Chondrocyte (in vitro differentiated cells): Measurements from ENCODE around the gene FAM240B. TPM values are rescaled to one million over a fixed set of nuclear protein-coding genes. Genes with fewer than 3 reads are reported as not detected.

Source experiments
- DNase-seq: peaks from one replicate; pipeline ENCODE4 v3.0.0; 2021; ENCODE audit warnings: mixed read lengths, low spot score
- H3K27ac Mint-ChIP-seq: one replicate; pipeline ENCODE4 v1.8.0; 2021; ENCODE audit warnings: mild to moderate bottlenecking, moderate library complexity, mixed read lengths; ENCODE audit not compliant: unreplicated experiment
- H3K27me3 Mint-ChIP-seq: 2 replicates; pipeline ENCODE4 v1.8.0; 2021; ENCODE audit warnings: low read depth, mixed read lengths
- H3K36me3 Mint-ChIP-seq: 2 replicates; pipeline ENCODE4 v1.8.0; 2021; ENCODE audit warnings: low read depth, mixed read lengths
- H3K4me1 Mint-ChIP-seq: 2 replicates; pipeline ENCODE4 v1.8.0; 2021; ENCODE audit warnings: low read depth, mild to moderate bottlenecking, mixed read lengths
- H3K4me3 Mint-ChIP-seq: one replicate; pipeline ENCODE4 v1.8.0; 2021; ENCODE audit warnings: mild to moderate bottlenecking, moderate library complexity, mixed read lengths; ENCODE audit not compliant: unreplicated experiment
- H3K9me3 Mint-ChIP-seq: 2 replicates; pipeline ENCODE4 v1.8.0; 2021; ENCODE audit warnings: low read depth, mixed read lengths
- CTCF ChIP-seq: fragments of 200-600 bp; sonication (generic); IDR thresholded peaks from 2 replicates; pipeline ENCODE4 v1.5.0; 2021; ENCODE audit warnings: antibody characterized with exemption, mild to moderate bottlenecking, moderate library complexity
- total RNA-seq: library from RNA; stranded (reverse); gene quantifications from 3 replicates; pipeline ENCODE4 v1.2.1, GENCODE V29; 2021

FAM240B gene
- total RNA-seq, 1 donor from 2014 or later: not detected

DNA sequence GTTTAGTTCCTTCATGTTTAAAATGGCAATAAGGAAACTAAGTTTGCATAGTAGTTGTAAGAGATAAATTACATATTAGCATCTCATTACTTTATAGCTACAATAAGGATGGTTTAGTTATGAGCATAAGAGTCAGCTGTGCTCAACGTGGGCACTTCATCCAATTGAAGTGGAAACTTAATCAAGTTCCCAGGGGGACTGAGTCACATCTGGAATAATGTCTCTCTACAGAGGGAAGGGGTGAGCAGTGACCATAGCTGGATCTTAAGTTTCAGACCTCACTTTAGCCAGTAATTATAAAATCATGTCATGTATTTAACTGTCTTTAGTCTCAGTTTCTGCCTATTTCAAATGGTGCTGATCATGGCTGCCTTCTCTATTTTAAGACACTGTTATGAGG lies 36.8 kb upstream of the FAM240B start:
- Mint-ChIP-seq H3K9me3 (no peaks in the 10 kb centered on the region), H3K4me3 (no peak overlapping the region), H3K27ac (no peak overlapping the region), H3K36me3 (no peaks in the 10 kb centered on the region), H3K27me3 (peaks cover 2% of the 10 kb centered on the region), H3K4me1 (peaks cover 6% of the 10 kb centered on the region)
- no peak for DNase-seq
- TF ChIP-seq CTCF: no peak

GRCh38 chr9:38747941-38748340 lies 28.0 kb upstream of the FAM240B start:
- no peaks in the 10 kb centered on the region for H3K4me1 Mint-ChIP-seq
- H3K9me3 Mint-ChIP-seq: no peaks in the 10 kb centered on the region
- H3K4me3 Mint-ChIP-seq: no peak overlapping the region

DNA sequence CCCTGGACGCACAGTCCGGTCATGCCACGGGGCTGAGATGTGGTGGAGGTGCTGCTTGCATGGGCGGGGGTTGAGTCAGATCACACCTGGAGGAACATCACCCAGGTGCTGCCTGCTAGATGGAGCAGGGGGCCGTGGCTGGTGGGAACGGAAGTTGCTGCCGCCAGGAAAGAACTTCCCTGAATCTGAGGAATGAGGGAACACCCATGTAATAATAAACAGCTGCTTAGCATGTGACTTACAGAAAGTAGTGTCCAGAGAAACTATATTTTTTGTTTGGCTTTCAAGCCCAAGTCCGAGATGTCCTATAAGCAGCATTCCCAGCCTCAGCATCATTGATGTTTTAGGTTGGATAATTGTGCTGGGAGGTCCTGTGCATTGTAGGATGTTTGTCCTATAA lies 27.1 kb upstream of the FAM240B start:
- Mint-ChIP-seq H3K27me3 (peaks cover 4% of the 10 kb centered on the region), H3K4me3 (no peak overlapping the region), H3K4me1 (no peaks in the 10 kb centered on the region), H3K27ac (no peak overlapping the region), H3K36me3 (no peaks in the 10 kb centered on the region), H3K9me3 (no peaks in the 10 kb centered on the region)
- DNase-seq: no peak
- TF ChIP-seq CTCF: no peak

More at GRCh38 chr9:38747941-38748340, 28.0 kb upstream of the FAM240B start:
- Mint-ChIP-seq H3K36me3 (no peaks in the 10 kb centered on the region), H3K27ac (no peak overlapping the region), H3K27me3 (peaks cover 2% of the 10 kb centered on the region)
- DNase-seq: no peak
- TF ChIP-seq CTCF: no peak

DNA sequence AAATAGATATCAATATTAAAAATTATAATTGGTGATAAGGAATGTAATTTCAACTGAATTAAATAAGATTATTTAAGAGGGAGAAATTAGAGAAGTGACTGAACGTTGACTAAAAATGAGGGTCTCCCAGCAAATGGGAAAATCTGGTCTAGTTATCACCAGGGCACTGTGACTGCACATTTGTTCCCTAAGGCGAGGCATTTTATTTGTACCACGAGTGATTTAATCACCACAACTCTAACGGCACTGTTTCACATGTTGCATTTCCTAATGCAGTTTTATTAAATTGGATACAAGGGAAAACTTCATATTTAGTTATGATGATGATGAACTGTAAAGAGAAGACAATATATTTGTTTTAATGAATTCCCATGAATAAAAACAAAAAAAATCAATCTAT lies 26.4 kb upstream of the FAM240B start:
- H3K9me3 Mint-ChIP-seq: no peaks in the 10 kb centered on the region
- H3K27me3 Mint-ChIP-seq: peaks cover 3% of the 10 kb centered on the region
- no peak for TF ChIP-seq CTCF
- no peaks in the 10 kb centered on the region for H3K36me3 Mint-ChIP-seq
- no peaks in the 10 kb centered on the region for H3K4me1 Mint-ChIP-seq
- no peak for DNase-seq
- H3K4me3 Mint-ChIP-seq: no peak overlapping the region
- no peak overlapping the region for H3K27ac Mint-ChIP-seq

DNA sequence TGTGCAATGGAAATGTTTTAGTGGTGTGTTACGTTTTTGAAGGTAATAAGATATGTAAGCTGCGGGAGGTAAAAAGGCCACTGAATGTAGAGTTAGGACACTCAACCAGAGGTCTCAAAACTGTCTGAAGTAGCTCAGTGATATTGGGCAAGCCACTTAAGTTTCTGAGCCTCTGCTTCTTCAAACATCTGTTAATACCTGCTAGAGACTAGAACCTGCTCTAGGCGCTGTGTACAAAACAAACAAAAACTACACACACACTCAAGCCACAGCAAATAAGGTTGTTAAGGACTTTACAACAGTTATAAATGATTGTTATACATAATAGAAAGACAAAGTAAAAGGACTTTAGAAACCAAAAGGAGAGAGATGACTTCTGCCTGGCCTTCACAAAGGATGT lies 24.6 kb upstream of the FAM240B start:
- no peaks in the 10 kb centered on the region for H3K4me1 Mint-ChIP-seq
- H3K36me3 Mint-ChIP-seq: no peaks in the 10 kb centered on the region
- no peaks in the 10 kb centered on the region for H3K9me3 Mint-ChIP-seq
- DNase-seq: no peak
- no peak overlapping the region for H3K4me3 Mint-ChIP-seq
- H3K27ac Mint-ChIP-seq: no peak overlapping the region
- TF ChIP-seq CTCF: no peak
- H3K27me3 Mint-ChIP-seq: peaks cover 5% of the 10 kb centered on the region
